ENCODE data around the gene SLC4A4.

SLC4A4 gene

DNA sequence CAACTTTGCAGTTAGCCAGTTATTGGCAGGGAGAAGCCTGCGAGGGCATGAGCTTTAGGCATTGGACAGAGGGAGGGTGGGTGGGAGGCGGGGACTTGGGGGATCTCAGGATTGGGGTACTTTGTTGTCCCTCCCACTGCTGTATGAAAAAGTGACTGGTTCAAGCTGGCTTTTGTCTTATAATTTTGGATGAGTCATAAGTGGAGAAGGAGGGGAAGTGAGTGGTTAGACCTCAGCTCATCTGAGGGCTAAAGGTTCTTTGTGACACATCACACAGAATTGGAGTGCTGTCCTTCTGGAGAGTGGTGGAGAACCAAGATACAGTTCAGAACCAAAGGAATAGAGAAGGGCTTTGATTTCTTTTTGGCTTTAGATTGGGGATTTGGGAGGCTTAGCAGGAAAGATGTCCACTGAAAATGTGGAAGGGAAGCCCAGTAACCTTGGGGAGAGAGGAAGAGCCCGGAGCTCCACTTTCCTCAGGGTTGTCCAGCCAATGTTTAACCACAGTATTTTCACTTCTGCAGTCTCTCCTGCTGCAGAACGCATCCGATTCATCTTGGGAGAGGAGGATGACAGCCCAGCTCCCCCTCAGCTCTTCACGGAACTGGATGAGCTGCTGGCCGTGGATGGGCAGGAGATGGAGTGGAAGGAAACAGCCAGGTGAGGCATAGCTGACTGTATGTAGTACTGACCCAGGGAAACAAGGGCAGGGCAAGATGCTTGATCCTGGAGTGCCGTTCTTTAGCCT is at the start of gene SLC4A4:
Gene SLC4A4 (plus strand): TSS at position 175 of the 748 bp plus-strand sequence.
- in situ Hi-C loops (cut with MboI; ENCODE audit: low sequenced_read_pairs): no loop called here

DNA sequence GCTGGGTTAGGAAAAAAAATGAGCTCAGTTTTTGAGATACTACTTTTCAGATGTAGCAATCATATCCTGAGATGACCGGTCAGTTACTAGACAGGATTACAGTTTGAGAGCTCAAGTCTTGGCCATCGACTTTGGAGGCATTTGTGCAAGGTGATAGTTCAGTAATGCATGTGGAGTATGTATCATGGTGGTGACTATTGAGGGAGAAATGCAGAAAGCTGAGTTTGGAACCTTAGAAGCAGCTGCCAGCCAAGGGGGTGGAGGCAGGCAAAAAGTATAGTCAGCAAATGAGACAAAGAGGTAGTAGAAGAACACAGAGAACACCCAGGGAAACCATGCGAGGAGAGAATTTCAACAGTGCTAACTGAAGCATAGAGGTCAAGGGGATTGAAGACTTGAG is 48.7 kb upstream of the SLC4A4 start:
- in situ Hi-C loops (cut with MboI; ENCODE audit: low sequenced_read_pairs): no loop called here

DNA sequence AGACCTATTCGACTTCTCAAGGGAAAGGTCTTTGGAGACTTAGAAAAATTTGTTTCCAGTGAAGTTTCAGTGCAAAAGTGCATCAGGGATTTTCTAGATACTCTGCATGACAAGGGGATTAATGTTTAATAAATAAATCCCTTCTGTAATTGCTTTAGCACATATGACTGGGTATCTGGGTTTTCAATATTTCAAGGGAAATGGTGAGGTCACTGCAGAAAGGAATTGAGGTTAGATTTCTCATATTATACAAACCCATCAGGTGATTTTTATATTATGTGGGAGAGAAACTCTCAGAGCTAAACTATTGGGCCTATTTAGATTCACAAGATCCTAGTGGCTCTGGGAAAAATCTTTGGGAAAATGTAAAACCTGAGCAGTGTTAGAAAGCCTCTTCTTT is 48.3 kb upstream of the SLC4A4 start:
- in situ Hi-C loops (cut with MboI; ENCODE audit: low sequenced_read_pairs): no loop called here

DNA sequence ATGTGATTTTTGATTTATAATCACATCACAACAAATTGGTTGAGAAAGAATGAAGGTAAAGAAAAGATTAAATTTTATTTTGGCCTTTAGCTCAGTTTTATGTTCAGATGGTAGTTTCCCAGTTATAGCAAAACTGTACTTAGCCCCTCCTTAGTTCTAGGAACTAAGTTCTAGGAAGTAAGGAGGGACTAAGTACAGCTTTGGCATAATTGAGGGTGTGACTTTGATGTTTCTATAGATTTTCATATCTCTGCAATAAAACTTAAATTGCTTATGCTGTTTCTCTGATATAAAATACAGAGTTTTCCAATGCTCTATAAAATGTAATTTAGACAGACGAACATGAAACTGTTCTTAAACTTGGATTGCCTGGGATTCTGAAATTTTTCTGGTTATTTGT is 46.6 kb upstream of the SLC4A4 start:
- in situ Hi-C loops (cut with MboI; ENCODE audit: low sequenced_read_pairs): no loop called here

DNA sequence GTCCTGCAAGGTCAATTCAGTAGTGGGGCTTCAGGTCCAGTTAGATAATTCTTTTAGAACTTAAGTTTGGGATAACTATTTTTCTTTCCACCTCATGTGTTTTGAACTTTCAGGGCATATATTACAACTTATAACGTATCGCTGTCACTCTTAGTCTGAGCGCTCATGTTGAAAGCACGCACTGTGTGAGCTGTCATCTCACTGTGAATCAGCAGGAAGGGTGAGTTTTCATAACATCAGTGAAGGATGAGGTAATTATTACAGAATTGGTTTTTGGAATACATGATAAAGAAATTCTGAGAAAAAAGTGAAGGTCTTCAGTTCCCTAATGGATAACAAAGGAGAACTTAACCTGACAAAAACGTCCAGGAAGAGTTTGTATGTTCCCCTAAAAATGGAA is 45.1 kb upstream of the SLC4A4 start:
- in situ Hi-C loops (cut with MboI; ENCODE audit: low sequenced_read_pairs): no loop called here

DNA sequence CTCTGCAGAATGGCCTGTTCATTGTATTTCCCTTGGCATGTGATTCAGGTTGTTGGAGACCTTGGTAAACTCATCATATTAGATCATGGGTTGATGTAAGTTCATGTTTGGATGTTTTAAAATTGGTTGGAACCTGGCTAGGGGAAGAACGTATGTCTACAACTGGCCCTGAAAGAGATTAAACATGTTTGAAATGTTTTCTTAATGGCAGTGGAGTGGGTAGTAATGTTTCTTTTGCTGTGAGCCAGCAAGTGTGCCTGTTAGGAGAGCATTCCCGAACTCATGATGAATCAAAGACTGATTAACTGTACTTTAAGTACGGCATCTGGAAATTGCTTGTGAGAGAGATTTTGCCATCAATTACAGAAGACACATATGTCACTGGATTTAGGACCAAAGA is 44.5 kb upstream of the SLC4A4 start:
- in situ Hi-C loops (cut with MboI; ENCODE audit: low sequenced_read_pairs): no loop called here

DNA sequence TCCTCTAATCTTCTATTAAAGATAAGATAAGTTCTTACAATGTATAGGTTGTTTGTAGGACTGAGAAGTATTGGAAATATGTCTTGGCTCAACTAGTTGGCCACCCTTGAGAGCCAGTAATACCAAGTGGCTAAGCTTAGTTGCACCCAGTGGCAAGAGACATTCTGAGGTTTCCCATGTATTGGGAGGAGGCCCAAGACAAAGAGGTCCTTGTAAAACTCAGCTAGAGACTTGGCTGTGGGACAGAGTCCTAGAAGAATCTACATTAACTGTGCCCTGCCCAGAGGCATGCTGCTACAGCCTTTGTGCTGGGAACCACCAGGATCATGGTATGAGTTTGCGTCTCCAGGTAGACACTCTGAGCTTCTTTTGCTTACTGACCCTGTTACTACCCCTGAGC is 41.9 kb upstream of the SLC4A4 start:
- in situ Hi-C loops (cut with MboI; ENCODE audit: low sequenced_read_pairs): no loop called here

DNA sequence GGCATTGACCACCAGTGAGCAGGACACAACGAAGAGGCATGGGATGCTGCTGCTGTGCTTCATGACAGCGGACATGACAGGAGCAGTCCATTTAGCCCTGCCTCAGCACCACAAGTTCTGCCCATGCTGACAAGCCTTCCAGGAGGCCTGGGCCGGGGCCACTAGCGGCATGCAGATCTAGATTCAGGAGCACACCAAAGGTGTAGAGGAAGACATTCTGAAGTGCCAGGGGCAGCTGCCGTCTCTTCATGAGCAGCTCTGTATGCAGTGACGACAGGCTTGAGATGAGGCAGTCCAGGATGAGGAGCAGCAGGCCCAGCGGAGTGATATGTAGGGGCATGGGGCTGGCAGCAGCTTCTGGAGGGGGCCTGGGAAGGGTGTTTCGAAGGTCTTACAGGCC is 38.5 kb upstream of the SLC4A4 start:
- in situ Hi-C loops (cut with MboI; ENCODE audit: low sequenced_read_pairs): no loop called here

DNA sequence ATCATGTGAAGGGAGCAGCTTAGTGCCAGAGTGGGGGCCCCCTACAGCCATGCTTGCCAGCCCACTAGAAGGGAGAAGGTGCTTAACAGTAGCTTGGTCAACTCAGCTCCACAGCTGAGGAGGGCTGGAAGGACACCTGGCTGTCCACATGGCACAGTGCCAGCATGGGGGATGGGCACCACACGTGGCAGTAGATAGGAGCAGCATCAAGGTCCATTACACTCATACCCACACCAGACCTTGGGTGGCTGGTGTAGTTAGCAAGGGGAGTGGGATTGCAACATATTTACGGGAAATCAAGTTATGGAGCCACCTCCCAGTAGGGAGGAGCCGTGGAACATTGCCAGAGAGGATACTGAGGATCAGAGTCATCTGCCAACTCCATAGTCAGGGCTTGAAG is 37.9 kb upstream of the SLC4A4 start:
- in situ Hi-C loops (cut with MboI; ENCODE audit: low sequenced_read_pairs): no loop called here

DNA sequence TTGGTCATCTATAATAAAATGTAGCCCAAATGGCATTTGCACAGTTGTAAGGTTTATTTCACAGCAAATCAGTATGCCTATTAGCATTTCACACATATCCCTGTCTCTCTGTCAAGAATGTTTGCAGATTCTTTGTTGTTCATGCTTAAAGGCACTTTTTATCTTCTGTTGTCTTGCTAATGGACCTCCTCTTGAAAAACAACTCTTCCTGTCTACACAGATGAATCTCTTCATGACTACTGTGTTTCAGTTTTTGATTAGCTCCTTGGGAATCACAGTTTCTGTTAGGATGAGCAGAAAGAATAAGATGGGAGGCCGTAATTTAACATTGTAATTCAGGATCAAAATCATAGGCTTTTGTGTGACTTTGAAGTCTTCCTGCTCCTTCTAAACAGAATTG is 35.5 kb upstream of the SLC4A4 start:
- in situ Hi-C loops (cut with MboI; ENCODE audit: low sequenced_read_pairs): no loop called here

DNA sequence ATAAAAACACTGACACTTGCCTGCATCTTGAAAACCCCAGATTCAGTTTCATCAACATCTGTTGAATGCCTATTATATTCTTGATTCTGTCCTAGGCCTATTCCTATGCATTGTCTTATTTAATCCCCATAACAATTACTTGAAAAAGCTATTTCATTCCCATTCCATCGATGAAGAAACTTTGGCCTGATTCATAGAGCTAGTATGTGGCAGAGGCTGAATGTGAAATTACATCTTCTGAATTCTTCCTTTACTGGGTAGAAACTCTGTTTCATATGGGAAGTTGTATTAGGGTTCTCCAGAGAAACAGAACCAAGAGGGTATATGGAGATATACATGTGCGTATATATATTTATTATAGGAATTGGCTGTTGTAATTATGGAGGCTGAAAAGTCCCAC is 35.0 kb upstream of the SLC4A4 start:
- in situ Hi-C loops (cut with MboI; ENCODE audit: low sequenced_read_pairs): no loop called here

DNA sequence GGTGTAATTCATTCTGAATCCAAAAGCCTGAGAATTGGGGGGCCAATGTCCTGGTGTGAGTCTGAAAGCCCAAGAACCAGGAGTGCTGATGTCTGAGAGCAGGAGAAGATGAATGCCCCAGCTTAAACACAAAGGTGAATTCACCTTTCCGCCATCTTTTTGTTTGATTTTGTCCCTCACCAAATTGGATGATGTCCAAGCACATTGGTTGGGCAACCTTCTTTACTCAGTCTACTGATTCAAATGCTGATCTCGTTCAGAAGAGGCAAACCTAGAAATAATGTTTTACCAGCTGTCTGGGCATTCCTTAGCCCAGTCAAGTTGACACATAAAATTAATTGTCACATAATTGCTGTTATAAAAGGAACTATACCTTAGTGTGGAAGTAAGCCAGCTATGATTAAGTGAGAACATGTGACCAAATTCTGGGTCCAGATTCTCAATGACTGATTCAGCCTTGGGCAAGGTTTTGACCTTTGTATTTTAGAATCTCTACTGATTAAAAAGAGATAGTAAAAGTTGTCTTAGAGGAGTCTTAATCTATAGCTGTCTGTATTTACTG is 34.5 kb upstream of the SLC4A4 start:
- in situ Hi-C loops (cut with MboI; ENCODE audit: low sequenced_read_pairs): no loop called here

DNA sequence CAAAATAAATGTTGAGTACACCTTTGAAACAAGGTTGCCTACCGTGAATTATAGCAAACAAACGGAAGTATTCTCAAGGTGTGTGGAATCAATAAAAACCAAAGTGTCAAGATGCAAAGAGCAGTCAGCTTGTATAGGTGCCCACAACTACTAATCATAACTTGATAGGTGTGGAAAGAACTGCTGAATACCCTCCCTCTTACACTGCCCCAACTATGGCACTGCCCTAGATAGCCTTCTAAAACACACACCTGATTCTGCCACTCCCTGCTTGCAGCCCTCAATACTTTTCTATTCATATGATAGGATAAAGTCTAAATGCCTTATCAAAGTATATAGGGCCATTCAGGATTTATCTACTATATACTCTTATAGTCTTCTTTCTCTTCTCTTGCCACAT is 31.1 kb upstream of the SLC4A4 start:
- in situ Hi-C loops (cut with MboI; ENCODE audit: low sequenced_read_pairs): no loop called here

DNA sequence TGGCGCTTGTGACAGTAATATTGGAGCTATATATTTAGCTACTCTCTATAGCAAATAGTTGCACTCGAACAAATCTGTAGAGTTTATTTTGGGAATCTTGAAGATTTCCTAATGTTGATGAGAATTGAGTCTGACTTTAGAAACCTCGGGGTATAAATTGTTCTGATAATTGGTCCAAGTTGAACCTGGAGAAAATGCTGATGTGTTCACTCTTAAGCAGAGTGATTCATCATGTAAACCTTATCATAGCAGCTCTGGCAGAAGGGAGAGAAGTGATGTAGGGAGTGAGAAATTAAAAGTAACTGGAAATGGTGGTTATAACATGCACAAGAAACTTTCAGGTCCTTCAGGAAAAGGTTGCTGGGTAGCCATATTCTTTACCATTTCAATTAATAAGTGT is 16.4 kb upstream of the SLC4A4 start:
- in situ Hi-C loops (cut with MboI; ENCODE audit: low sequenced_read_pairs): no loop called here

DNA sequence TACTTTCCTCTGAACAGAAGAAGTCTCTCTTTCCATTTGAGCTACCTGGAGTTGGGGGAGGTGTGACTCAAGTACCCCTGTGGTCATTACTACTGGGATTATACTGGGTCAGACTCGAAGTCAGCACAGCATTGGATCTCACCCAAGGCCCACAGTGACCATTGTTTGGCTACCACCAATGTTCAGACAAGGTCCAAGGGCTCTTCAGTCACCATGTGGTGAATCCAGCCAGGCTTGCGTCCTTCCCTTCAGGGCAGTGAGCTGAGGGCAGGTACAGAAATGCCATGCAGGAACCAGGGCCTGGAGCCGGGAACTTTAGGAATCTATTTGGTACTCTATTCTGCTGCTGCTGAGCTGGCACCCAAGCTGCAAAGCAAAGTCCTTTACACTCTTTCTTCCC is 5.5 kb upstream of the SLC4A4 start:
- in situ Hi-C loops (cut with MboI; ENCODE audit: low sequenced_read_pairs): no loop called here

DNA sequence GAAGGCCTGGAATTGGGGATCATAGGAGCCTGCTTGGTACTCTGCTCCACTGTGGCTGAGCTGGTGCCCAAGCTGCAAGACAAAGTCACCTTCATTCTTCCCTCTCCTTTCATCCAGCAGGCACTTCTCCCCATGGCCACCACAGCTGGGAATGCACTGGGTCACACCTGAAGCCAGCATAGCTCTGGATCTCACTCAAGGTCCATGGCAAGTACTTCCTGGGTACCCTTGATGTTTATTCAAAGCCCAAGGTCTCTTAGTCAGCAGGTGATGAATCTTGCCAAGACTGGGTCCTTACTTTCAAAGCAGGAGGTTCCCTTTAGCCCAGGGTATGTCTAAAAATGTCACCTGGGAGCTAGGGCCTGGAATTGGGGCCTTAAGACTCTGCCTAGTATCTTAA is 4.9 kb upstream of the SLC4A4 start:
- in situ Hi-C loops (cut with MboI; ENCODE audit: low sequenced_read_pairs): no loop called here

DNA sequence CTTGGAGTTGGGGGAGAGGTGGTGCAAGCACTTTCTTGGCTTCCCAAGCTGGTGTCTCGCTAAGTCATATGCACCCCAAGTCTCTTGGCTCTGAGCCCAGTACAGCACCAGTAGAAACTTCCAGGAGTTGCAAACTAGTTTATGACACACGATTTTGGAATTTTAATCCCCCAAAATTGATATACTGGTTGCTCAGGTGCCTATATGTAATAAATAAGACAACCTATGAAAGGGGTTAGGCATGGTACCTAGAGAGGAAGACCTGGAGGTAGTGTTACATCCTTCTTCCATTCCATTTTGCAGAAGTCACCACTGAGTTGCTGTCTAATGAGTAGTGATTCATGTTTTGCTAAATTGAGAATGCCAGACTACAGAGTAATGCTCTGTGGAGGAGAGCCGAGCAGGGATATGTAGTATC is 4.3 kb upstream of the SLC4A4 start:
- in situ Hi-C loops (cut with MboI; ENCODE audit: low sequenced_read_pairs): no loop called here

DNA sequence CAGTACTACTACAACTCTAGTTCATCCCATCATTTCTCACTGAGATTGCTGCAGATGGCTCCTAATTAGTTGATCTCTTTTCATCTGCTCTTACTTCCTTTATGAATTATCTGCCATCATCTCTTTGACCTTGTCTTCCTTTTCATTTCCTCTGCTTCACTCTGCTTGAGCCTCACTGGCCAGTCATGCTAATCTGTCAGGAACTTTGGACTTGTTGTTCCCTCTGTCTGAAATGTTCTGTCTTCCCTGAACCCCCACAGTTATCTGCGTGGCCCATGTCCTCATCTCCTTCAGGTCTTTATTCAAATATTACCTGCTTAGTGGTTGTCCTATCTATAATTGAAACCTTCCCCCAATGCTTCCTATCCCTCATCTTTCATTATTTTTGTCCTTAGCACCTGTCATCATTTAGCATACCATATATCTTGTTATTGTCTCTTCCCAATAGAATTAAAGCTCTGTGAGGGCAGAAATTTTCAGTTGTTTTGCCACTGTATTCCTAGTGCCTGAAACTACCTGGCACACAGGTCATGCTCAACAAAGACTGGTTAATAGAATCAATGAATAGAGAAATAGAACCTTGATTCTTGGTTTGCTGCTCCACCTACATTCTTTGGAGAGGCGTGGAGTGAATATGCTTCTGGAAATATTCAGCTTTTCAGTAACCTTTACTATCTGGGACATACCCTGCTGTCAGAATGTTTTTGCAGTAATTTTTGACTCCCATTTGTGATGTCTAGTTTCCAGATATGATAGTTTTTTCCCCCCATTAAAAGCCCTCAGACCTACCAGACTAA is 5.0 kb downstream of the SLC4A4 start:
- in situ Hi-C loops (cut with MboI; ENCODE audit: low sequenced_read_pairs): no loop called here

DNA sequence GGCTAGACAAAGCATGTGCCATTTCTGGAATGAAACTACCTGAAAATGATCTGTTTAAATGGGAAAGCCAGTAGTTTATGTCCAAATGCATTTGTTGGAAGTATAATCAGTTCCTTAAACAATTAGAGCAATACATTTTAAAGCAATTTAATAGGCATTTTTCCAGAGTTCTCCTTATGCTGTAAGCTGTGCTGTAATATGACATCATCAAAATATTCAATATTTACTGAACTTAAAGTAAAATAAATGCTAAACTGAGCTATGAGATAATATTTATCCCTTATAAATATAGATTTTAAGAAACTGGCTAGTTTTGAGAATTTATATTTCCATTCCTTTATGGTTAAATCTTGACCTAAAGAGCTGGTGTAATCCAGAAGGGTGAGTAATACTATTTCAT is 7.9 kb downstream of the SLC4A4 start:
- in situ Hi-C loops (cut with MboI; ENCODE audit: low sequenced_read_pairs): no loop called here

DNA sequence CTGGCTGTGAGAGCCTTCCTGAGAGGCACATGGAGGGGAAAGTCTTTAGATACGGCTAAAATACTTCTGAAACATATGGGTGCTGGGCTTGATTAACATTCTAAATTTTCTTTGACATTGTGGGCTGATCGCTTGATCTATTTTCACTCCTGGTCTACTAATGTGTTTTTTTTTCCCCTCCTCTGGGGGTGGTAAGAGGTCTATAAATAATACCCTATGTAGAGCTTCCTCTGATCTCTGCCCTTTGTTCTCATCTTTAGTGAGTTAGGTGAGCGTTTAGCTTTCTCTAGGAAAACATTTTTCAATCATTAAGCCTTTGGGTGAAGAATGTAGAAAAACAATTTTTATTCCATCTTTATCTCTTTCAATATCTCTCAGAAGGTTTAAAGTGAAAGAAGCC is 9.8 kb downstream of the SLC4A4 start:
- in situ Hi-C loops (cut with MboI; ENCODE audit: low sequenced_read_pairs): no loop called here

DNA sequence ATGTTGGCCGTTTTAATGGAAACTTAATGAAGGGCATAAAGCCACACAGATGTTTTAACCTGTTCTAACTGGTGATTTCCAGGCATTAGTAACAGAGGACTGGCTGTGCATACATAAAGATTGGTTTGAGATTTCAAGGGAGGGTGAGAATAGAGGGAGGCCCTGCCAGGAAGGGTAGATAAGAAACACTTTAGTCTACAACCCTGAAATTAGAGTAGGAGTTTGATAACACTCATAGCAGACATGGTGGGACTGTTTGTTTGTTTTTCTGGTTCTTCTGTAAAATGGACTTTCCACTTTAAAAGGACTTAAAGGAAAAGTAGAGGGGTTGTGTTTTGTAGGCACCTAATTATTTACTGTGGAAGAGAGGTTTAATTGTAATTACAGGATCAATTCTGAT is 16.2 kb downstream of the SLC4A4 start:
- in situ Hi-C loops (cut with MboI; ENCODE audit: low sequenced_read_pairs): no loop called here

DNA sequence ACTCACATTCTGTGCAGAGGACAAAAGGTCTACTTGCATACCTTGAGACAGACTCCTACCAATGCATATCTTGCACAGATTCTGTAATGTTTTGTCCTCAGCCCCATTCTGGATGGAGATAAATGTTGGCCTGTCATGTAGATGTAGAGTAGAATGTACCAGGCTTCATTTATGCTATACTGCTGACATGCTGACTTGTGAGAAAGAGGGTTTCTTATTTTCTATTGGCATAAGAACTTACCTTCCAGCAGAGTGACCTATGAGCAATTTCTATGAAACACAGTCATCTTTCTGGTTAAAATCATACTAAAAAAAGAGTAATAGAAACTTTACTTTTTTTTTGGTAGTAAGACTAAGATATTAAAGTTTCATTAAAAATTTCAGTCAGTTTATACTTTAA is 17.2 kb downstream of the SLC4A4 start:
- in situ Hi-C loops (cut with MboI; ENCODE audit: low sequenced_read_pairs): no loop called here
